ENCODE measurements around the gene PRKAG2.
A peak's percentile ranks its signal among the peaks of the same experiment; 100 is the strongest.

PRKAG2 gene

GRCh38 chr7:151511270-151511669 is 365.6 kb downstream of the PRKAG2 start:
- no peak for DNase-seq
- in situ Hi-C loops (cut with HindIII; ENCODE audit: low pct_ligation_motif_present, low pct_unique_long_range_greater_than_20kb, low sequenced_read_pairs): no loop called here

GRCh38 chr7:151509670-151510333 is 367.1 kb downstream of the PRKAG2 start:
- in situ Hi-C loops (cut with HindIII; ENCODE audit: low pct_ligation_motif_present, low pct_unique_long_range_greater_than_20kb, low sequenced_read_pairs): no loop called here
- no peak for DNase-seq

- in situ Hi-C loops (cut with HindIII; ENCODE audit: low pct_ligation_motif_present, low pct_unique_long_range_greater_than_20kb, low sequenced_read_pairs): no loop called here
- DNase-seq: no peak
Measured at GRCh38 chr7:151508991-151509390, 367.9 kb downstream of the PRKAG2 start.

DNA sequence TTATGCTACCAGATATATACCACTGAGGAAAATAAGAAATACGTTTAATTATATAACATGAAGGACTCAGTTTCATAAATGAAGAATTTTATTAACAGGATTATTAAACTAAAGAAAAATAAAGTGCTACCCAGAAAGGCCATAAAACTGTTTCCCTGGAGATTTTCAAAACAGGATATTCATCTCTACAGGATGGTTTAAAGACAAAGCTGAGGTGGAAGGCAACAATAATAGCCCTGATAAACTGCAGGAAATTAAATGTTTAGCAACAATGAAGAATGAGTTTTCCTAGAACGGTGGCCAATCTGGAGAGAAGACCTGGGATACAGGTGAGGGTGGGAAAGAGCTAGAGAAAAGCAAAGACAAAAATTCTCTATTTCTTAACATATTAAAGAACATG is 369.1 kb downstream of the PRKAG2 start:
- in situ Hi-C loops (cut with HindIII; ENCODE audit: low pct_ligation_motif_present, low pct_unique_long_range_greater_than_20kb, low sequenced_read_pairs): no loop called here
- DNase-seq: no peak

DNA sequence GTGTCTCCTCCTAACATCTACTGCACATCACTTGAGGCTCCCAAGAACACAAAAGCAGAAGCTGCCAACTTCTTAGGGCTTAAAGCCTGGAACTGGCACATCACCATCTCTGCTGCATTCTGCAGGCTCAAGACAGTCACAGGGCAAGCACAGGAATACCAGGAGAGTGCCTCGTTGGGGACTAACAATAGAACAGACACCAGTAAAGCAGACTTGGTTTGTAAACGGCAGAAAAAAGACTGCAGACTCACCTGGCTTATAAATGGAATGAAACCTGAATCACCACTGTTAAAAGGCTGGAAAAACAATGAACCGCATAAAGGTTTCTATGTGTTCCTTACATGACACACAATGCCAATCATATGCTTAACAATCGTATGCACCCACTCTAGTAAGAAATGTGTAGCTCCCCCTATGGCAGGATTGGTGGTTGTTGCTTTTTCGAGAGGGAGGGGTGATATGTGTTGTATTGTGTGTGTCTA is 370.0 kb downstream of the PRKAG2 start:
- in situ Hi-C loops (cut with HindIII; ENCODE audit: low pct_ligation_motif_present, low pct_unique_long_range_greater_than_20kb, low sequenced_read_pairs): no loop called here
- peak; percentile 27 for DNase-seq
